GM12801 (cell line): ENCODE data around the gene HIVEP3.

Source experiments
- TF ChIP-seq, protein P1 (sequence below): IDR thresholded peaks from one replicate; pipeline ENCODE4 v1.5.1; 2011; ENCODE audit warnings: control low read depth; ENCODE audit not compliant: insufficient read length; ENCODE audit errors: extremely low read depth

The HIVEP3 gene

DNA sequence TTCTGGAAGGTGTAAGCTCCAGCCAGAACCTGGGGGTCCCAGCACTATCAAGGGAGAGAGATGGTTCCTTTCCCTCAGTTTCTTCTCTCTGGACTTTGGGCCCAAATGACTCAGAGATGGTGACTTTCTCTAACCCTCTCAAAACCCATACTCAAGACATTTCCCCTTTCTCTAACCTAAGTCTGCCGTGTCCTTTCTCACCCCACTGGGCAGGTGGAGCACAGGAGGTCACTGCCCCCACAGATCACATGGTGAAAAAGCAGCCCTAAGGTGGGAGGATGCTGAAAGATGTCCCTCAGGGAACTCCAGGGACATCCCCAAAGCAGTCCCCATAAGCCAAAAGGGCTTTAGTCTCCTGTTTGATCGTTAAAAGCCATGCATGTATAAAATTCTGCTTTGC is 173.7 kb downstream of the HIVEP3 start:
- TF ChIP-seq, protein P1, sequence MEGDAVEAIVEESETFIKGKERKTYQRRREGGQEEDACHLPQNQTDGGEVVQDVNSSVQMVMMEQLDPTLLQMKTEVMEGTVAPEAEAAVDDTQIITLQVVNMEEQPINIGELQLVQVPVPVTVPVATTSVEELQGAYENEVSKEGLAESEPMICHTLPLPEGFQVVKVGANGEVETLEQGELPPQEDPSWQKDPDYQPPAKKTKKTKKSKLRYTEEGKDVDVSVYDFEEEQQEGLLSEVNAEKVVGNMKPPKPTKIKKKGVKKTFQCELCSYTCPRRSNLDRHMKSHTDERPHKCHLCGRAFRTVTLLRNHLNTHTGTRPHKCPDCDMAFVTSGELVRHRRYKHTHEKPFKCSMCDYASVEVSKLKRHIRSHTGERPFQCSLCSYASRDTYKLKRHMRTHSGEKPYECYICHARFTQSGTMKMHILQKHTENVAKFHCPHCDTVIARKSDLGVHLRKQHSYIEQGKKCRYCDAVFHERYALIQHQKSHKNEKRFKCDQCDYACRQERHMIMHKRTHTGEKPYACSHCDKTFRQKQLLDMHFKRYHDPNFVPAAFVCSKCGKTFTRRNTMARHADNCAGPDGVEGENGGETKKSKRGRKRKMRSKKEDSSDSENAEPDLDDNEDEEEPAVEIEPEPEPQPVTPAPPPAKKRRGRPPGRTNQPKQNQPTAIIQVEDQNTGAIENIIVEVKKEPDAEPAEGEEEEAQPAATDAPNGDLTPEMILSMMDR, result no peak

DNA sequence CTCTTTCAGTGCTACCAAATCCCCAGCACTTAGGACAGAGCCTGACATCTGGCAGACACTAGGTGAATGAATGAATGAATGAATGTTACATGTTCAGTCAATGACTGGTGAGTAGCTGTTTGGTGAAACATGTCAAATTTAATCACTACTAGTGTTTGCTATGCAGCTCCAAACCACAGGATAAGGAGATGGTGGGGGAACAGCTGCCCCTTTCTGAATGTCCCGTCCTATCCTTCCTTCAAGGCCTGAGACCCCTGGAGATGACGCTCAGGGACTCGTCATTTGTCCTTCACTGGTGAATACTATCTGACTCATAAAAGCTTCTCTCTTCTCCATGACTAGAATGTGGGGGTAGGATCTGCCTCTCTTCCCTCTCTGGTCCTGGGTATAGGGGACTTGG is 175.4 kb downstream of the HIVEP3 start:
- TF ChIP-seq, protein P1, result no peak

DNA sequence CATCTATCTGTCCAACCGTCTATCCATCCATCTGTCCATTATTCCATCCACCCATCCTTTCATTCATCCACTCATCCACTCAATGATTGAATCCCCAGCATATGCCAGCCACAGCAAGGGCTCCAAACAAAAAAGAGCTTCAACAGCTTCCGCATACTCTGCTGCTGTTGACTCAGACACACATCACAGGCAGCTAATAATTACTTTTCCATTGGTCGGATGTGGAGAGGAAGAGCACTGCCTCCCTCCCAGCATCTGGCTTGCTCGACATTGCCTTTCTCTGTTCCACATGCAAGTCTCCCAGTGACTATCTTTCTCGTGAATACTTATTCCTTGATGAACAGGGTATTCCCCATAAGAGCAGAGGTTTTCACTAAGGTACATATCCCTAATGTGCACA is 176.5 kb downstream of the HIVEP3 start:
- TF ChIP-seq, protein P1, result no peak

DNA sequence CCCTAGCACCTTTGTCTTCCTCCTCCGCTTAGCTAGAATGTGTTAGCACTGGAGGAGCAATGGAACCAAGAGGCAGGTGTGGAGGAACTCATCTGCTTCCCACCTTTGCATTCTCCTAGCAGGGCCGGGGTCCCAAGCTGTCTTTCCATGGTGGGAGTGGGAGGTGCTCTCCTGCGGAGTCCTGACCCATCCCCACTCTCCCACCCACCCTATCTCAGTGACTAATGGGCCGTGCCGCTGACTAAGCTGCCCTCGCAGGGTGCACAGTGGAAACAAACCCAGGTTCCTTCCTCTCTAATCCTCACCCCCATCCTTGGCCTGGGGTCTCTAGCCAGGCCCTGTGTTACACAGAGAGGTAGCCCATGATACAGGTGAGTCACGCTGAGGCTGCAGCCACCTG is 177.5 kb downstream of the HIVEP3 start:
- TF ChIP-seq, protein P1, result no peak

DNA sequence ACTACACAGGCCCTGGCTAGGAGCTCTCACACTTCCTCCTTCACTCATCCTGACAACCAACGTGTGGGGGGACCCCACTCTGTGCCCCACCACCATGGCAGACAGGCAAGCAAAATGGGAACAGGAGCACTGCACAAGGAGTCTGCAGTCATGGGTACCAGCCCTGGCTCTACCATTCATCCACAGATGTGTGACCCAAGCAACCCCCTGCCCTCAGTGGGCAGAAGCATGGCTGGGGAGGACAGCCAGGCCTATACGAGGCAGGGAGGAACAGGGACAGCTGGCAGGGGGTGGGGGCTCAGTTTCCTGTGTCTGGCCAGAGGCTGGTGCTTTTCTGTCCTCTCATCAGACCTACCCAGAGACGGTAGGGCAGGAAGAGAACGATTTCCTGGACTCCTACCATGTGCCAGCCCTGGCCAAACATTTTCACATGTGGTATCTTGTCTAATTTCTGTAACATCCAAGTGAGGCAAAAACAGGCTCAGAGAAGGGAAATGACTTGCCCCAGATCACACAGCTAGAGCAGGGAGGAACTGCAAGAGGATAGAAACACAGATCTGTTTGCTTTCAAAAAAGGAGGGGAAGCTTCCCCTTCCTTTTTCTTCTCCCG is 178.0 kb downstream of the HIVEP3 start:
- TF ChIP-seq, protein P1, result no peak

DNA sequence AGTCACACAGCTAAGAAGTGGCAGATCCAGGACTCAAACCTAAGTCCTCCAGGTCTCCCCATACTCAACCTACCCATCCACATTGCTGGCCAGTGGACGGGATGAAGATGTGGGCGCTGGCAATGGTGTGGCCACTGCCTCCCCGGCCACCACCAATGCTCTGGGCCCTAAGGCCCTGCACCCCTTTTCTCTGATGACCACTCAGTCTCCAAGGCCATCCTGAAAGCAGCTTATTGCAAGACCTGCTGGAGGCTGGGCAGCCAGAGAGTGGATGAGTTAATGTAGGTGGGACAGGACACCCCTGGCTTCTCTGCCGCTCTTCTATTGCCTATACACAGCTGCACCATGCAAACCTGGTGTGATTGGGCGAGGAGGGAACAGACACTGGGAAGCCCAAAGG is 178.7 kb downstream of the HIVEP3 start:
- TF ChIP-seq, protein P1, result no peak

DNA sequence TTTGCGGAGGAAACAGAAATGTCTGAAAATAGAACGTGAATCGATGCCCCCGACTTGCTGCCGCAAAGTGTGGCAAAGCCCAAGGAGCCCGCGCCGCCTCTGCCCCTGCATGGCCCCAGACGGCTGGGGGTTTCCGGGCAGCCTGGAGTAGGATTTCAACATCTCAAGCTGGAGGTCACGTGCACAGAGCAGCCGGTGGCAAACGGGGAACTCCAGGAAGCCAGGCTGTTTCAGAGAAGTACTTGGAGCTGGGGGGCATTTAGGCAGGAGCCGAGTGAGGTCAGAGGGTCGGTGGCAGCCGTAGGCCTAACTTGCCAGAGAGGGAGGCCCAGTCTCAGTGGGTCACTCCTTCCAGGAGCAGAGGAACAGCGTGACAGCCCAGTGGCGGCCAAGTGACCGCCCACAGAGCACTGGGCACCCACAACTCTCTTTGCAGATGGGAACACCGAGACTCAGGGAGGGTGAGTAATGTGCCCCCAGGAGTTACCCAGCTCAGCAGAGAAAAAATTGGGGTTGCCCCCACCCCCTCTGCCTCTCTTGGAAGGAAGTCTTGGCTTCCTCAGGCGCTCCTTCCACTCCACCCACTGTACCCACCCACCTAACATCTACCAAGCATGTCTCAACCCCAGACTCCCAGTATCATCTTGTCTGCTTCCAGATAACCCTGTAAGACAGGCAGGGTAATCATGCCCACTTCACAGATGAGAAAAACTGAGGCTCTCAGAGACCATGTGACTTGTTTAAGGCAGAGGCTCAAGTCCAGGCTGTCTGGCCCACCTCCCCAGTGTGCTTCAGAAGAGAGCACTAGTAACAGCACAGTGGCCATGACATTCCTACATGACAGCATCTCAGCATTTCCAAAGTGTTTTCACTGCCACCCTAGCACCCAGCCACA is 179.4 kb downstream of the HIVEP3 start:
- TF ChIP-seq, protein P1, result no peak
